ENCODE measurements around the gene SLC8A2.

Gene SLC8A2

DNA sequence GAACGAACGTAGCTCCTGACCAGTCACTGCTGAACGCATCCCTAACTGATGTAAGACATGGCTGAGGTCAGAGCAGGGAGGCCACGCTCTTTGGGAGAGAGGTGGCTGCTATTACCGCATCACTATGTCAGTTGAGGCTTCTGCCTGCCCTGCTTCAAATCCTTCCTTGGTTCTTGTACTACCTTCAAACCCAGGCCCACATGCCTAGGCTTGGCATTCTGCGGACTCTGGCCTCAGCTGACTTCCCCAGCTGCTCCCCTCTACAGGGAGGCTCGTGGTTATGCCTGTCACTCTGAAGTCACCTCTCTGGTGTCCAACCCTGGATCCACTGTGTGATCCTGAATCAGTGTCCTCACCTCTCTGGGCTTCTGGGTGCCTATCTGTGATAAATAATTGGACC lies 37.6 kb downstream of the SLC8A2 start:
- no peak overlapping the region for H3K14ac ChIP-seq (ENCODE audit: low read length)
- H3K79me2 ChIP-seq (ENCODE audit: control insufficient read depth, insufficient read depth, low read length, poor library complexity), result no peaks in the 10 kb centered on the region
- H3K9ac ChIP-seq (ENCODE audit: low read length), result no peak overlapping the region
- H2BK5ac ChIP-seq (ENCODE audit: low read depth, low read length, poor library complexity), result no peak overlapping the region
- no peak overlapping the region for H3K27ac ChIP-seq (ENCODE audit: low read depth, low read length)
- H3K23ac ChIP-seq (ENCODE audit: low read length), result no peak overlapping the region
- no peak overlapping the region for H3K4me2 ChIP-seq (ENCODE audit: low read length)
- H3K9me3 ChIP-seq (ENCODE audit: insufficient read depth, low read depth, low read length), result no peaks in the 10 kb centered on the region
- peaks cover 15% of the 10 kb centered on the region for H3K27me3 ChIP-seq (ENCODE audit: insufficient read depth, low read length)
- H2AFZ ChIP-seq (ENCODE audit: insufficient read depth, low read length, poor library complexity), result no peak overlapping the region
- H2BK12ac ChIP-seq (ENCODE audit: low read length), result no peak overlapping the region
- DNase-seq, result no peak
- H2BK120ac ChIP-seq (ENCODE audit: insufficient read depth, low read length, poor library complexity), result no peak overlapping the region
- no peak overlapping the region for H3K4ac ChIP-seq (ENCODE audit: low read depth, low read length)
- H3K79me1 ChIP-seq (ENCODE audit: low read length), result no peaks in the 10 kb centered on the region
- H3K4me1 ChIP-seq (ENCODE audit: control insufficient read depth in 1 of 2, insufficient read depth in 2 of 2, low read length in 2 of 2), result peaks cover 0 to 8% of the 10 kb centered on the region in 2 experiments
- no peak overlapping the region for H3K18ac ChIP-seq (ENCODE audit: low read length)
- no peak overlapping the region for H4K12ac ChIP-seq (ENCODE audit: low read depth, low read length)
- no peak overlapping the region for H4K91ac ChIP-seq (ENCODE audit: low read depth, low read length)
- no peaks in the 10 kb centered on the region for H3K36me3 ChIP-seq (ENCODE audit: control insufficient read depth in 1 of 2, insufficient read depth in 2 of 2, low read length in 2 of 2)
- no peak overlapping the region for H3K4me3 ChIP-seq (ENCODE audit: low read depth, low read length)
- no CpG with 5 or more reads among the region's 7 CpGs for WGBS (ENCODE audit: extremely low coverage, insufficient coverage, insufficient read length)
- H2AK5ac ChIP-seq (ENCODE audit: low read length), result no peak overlapping the region
- no peak overlapping the region for H4K8ac ChIP-seq (ENCODE audit: low read depth, low read length)

DNA sequence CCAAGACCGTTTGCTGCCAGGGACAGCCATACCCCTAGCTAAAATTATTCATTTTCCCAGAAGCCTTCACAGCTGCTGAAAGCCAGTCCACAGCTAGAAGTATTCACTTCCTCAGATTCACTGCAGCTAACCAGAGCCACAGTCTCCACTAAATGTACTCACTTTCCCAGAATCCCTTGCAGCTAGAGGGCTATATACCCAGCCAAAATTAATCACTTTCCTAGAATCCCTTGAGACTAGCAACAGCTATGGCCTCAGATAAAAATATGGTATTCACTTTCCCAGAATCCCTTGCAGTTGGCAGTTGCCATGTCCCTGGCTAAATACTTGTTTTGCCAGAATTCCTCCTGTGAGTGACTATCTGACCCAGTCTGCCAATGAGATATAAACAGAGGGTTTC lies 38.6 kb downstream of the SLC8A2 start:
- Histone ChIP-seq H3K4me1 (ENCODE audit: control insufficient read depth in 1 of 2, insufficient read depth in 2 of 2, low read length in 2 of 2) (peaks cover 0 to 14% of the 10 kb centered on the region in 2 experiments), H3K14ac (ENCODE audit: low read length) (no peak overlapping the region), H3K4me2 (ENCODE audit: low read length) (no peak overlapping the region), H3K23ac (ENCODE audit: low read length) (no peak overlapping the region), H4K8ac (ENCODE audit: low read depth, low read length) (no peak overlapping the region), H4K12ac (ENCODE audit: low read depth, low read length) (no peak overlapping the region), H3K4ac (ENCODE audit: low read depth, low read length) (no peak overlapping the region), H3K36me3 (ENCODE audit: control insufficient read depth in 1 of 2, insufficient read depth in 2 of 2, low read length in 2 of 2) (no peaks in the 10 kb centered on the region), H2BK5ac (ENCODE audit: low read depth, low read length, poor library complexity) (no peak overlapping the region), H3K79me2 (ENCODE audit: control insufficient read depth, insufficient read depth, low read length, poor library complexity) (no peaks in the 10 kb centered on the region), H3K9ac (ENCODE audit: low read length) (no peak overlapping the region), H2BK12ac (ENCODE audit: low read length) (no peak overlapping the region), H2AK5ac (ENCODE audit: low read length) (no peak overlapping the region), H2AFZ (ENCODE audit: insufficient read depth, low read length, poor library complexity) (no peak overlapping the region), H3K27me3 (ENCODE audit: insufficient read depth, low read length) (peaks cover 17% of the 10 kb centered on the region), H3K27ac (ENCODE audit: low read depth, low read length) (no peak overlapping the region), H2BK120ac (ENCODE audit: insufficient read depth, low read length, poor library complexity) (no peak overlapping the region), H3K4me3 (ENCODE audit: low read depth, low read length) (no peak overlapping the region), H4K91ac (ENCODE audit: low read depth, low read length) (no peak overlapping the region), H3K79me1 (ENCODE audit: low read length) (no peaks in the 10 kb centered on the region), H3K18ac (ENCODE audit: low read length) (no peak overlapping the region), H3K9me3 (ENCODE audit: insufficient read depth, low read depth, low read length) (no peaks in the 10 kb centered on the region)
- no CpG with 5 or more reads among the region's 1 CpG for WGBS (ENCODE audit: extremely low coverage, insufficient coverage, insufficient read length)
- no peak for DNase-seq

DNA sequence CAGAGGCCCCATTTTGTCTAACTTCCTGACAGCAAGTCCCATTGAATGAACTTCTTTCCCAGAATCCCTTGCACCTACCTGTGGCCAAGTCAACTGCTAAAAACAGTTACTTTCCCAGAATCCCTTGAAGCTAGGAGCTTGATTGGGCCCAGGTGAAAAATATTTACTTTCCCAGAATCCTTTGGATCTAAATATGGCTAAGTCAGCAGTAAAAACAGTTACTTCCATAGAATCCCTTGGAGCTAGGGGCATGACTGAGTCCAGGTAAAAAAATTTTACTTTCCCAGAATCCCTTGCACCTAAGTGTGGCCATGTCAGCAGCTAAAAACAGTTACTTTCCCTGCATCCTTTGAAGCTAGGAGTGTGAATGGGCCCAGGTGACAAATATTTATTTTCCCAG lies 39.2 kb downstream of the SLC8A2 start:
- Histone ChIP-seq H3K79me1 (ENCODE audit: low read length) (no peaks in the 10 kb centered on the region), H4K8ac (ENCODE audit: low read depth, low read length) (no peak overlapping the region), H3K9ac (ENCODE audit: low read length) (no peak overlapping the region), H2AFZ (ENCODE audit: insufficient read depth, low read length, poor library complexity) (no peak overlapping the region), H2BK120ac (ENCODE audit: insufficient read depth, low read length, poor library complexity) (no peak overlapping the region), H3K27me3 (ENCODE audit: insufficient read depth, low read length) (peaks cover 17% of the 10 kb centered on the region), H2AK5ac (ENCODE audit: low read length) (no peak overlapping the region), H3K4ac (ENCODE audit: low read depth, low read length) (no peak overlapping the region), H2BK12ac (ENCODE audit: low read length) (no peak overlapping the region), H4K12ac (ENCODE audit: low read depth, low read length) (no peak overlapping the region), H3K4me2 (ENCODE audit: low read length) (no peak overlapping the region), H3K4me1 (ENCODE audit: control insufficient read depth in 1 of 2, insufficient read depth in 2 of 2, low read length in 2 of 2) (peaks cover 2 to 16% of the 10 kb centered on the region in 2 experiments), H3K4me3 (ENCODE audit: low read depth, low read length) (no peak overlapping the region), H3K14ac (ENCODE audit: low read length) (no peak overlapping the region), H3K36me3 (ENCODE audit: control insufficient read depth in 1 of 2, insufficient read depth in 2 of 2, low read length in 2 of 2) (no peaks in the 10 kb centered on the region), H3K27ac (ENCODE audit: low read depth, low read length) (no peak overlapping the region), H3K79me2 (ENCODE audit: control insufficient read depth, insufficient read depth, low read length, poor library complexity) (no peaks in the 10 kb centered on the region), H3K23ac (ENCODE audit: low read length) (no peak overlapping the region), H3K9me3 (ENCODE audit: insufficient read depth, low read depth, low read length) (no peaks in the 10 kb centered on the region), H3K18ac (ENCODE audit: low read length) (no peak overlapping the region), H2BK5ac (ENCODE audit: low read depth, low read length, poor library complexity) (no peak overlapping the region), H4K91ac (ENCODE audit: low read depth, low read length) (no peak overlapping the region)
- DNase-seq, result no peak

DNA sequence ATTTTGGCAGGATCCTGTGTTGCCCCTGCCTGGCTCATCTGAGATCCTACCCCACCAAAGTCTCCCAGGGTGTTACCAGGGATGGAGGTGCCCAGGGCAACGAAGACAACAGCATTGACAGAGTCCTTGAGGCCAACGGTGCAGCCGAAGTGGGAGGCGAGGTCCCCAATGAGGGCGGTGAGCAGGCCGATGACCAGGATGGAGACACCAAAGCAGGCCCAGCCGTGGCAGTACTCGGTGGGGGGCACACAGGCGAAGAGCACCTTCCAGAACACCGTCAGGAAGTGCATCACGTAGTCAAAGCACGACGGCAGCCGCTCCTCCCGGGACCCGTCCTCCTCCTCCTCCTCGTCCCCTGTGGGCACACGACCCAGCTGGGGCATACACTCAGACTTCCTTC lies 39.6 kb downstream of the SLC8A2 start:
- no peak for DNase-seq
- Histone ChIP-seq H4K12ac (ENCODE audit: low read depth, low read length) (no peak overlapping the region), H3K9ac (ENCODE audit: low read length) (no peak overlapping the region), H3K4ac (ENCODE audit: low read depth, low read length) (no peak overlapping the region), H2BK5ac (ENCODE audit: low read depth, low read length, poor library complexity) (no peak overlapping the region), H3K14ac (ENCODE audit: low read length) (no peak overlapping the region), H3K23ac (ENCODE audit: low read length) (no peak overlapping the region), H3K27ac (ENCODE audit: low read depth, low read length) (no peak overlapping the region), H4K8ac (ENCODE audit: low read depth, low read length) (no peak overlapping the region), H2AFZ (ENCODE audit: insufficient read depth, low read length, poor library complexity) (no peak overlapping the region), H2BK12ac (ENCODE audit: low read length) (no peak overlapping the region), H3K9me3 (ENCODE audit: insufficient read depth, low read depth, low read length) (no peaks in the 10 kb centered on the region), H4K91ac (ENCODE audit: low read depth, low read length) (no peak overlapping the region), H3K4me2 (ENCODE audit: low read length) (no peak overlapping the region), H3K79me2 (ENCODE audit: control insufficient read depth, insufficient read depth, low read length, poor library complexity) (no peaks in the 10 kb centered on the region), H3K4me1 (ENCODE audit: control insufficient read depth in 1 of 2, insufficient read depth in 2 of 2, low read length in 2 of 2) (peaks cover 2 to 16% of the 10 kb centered on the region in 2 experiments), H3K27me3 (ENCODE audit: insufficient read depth, low read length) (peaks cover 17% of the 10 kb centered on the region), H3K4me3 (ENCODE audit: low read depth, low read length) (no peak overlapping the region), H2AK5ac (ENCODE audit: low read length) (no peak overlapping the region), H3K18ac (ENCODE audit: low read length) (no peak overlapping the region), H2BK120ac (ENCODE audit: insufficient read depth, low read length, poor library complexity) (no peak overlapping the region), H3K79me1 (ENCODE audit: low read length) (no peaks in the 10 kb centered on the region), H3K36me3 (ENCODE audit: control insufficient read depth in 1 of 2, insufficient read depth in 2 of 2, low read length in 2 of 2) (no peaks in the 10 kb centered on the region)
- WGBS (ENCODE audit: extremely low coverage, insufficient coverage, insufficient read length), result no CpG with 5 or more reads among the region's 18 CpGs
